Measurements from ENCODE around the gene VIPAS39.

- TF ChIP-seq CTCF (conservative IDR thresholded peaks at IDR 0.05; ENCODE audit: low read depth, low read length) (no peak), EZH2 (IDR thresholded peaks at IDR 0.05; ENCODE audit: borderline replicate concordance, low read depth, low read length, poor library complexity, severe bottlenecking) (no peak)
These were observed 31.0 kb downstream of the VIPAS39 start for GRCh38 chr14:77426396-77426795.

Measured in A673 (cell line).